ENCODE data around the gene PGM1.
"Not testable (repeated sequence)": the region's sequence is repeated elsewhere in the genome, so short reads cannot be mapped to it uniquely, and the experiment has no call there.

Gene PGM1

DNA sequence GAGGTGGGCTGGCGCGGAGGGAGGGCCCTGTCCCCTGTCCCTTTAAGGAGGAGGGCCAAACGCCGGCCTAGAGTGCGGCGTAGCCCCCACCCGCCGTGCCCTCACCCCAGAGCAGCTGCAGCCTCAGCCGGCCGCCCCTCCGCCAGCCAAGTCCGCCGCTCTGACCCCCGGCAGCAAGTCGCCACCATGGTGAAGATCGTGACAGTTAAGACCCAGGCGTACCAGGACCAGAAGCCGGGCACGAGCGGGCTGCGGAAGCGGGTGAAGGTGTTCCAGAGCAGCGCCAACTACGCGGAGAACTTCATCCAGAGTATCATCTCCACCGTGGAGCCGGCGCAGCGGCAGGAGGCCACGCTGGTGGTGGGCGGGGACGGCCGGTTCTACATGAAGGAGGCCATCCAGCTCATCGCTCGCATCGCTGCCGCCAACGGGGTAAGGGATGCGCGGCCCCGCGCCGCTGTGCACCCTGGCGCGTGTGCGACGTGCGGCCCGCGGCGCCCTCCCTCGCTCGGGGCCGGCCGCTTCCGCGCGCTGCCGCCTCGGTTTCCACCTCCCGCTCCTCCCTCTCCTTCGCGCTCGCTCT is at the start of gene PGM1:
Gene PGM1 (plus strand): TSS at position 109 of the 583 bp plus-strand sequence. CDS start 78 bp downstream, at position 187.
- peak; percentile 48 for DNase-seq (ENCODE audit: low read depth)

DNA sequence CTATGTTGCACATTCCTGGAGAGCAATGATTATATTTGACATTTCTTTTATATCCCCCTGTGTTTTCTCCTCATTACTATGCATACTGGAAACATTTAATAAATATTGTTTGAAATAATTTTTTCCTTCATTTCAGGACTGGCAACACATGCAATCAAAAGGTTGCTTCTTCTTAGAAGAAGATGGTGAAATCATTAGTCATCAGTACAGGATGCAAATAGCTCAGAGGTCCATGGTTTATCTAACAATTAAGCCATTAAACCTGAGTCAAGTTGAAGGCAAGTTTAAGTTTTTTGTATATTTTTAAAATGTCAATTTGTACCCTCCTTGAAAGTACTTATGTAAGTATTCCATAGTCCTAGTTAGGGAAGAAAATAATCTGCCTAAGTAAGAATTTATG is 47.4 kb upstream of the PGM1 start:
- no peak for DNase-seq (ENCODE audit: low read depth)

DNA sequence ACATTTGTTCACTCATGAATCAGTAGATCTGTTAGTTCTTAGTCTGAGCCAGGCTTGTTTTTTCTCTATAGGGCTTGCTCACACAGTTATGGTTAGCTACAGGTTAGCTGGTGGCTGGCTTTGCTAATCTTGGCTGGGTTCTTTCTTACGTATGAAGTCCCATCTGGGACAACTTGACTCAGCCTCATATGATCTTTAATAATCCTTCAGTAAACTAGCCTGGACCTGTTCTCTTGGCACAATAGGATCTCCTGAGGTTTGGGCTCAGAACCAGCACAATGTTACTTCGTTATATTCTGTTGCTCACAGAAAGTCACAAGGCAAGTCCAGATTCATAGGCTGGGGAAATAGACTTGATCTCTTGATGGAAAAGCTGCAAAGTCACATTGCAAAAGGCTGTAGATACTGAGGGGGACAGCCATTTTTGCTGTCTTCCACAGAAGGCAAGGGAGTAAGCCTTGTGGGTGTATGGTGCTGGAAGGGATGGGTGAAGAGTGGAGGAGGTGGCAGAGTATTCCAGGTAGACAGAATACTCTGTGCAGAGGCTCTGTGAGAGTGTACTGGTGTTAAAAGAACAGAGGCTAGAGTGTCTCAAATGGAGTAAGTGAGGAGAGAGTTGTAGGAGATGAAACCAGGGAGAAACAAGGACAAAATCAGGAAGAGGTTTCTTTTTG is 45.5 kb upstream of the PGM1 start:
- DNase-seq (ENCODE audit: low read depth), result no peak

DNA sequence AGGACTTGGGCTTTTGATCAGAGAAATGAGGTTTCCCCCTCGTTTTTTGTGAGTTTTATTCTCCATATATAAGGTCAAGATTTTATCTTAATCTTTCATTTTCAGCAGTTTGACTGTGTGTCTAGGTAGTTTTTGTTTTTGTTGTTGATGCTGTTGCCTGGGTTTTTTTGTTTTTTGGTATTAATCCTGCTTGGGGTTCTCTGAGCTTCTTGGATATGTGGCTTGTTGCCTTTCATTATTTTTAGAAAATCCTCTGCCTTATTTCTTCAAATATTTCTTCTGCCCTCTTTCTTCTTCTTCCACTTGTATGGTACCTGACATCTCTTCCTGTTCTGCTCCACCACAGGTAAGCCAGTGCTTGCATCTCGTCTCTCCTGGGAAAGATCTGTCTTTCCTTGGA is 44.9 kb upstream of the PGM1 start:
- no peak for DNase-seq (ENCODE audit: low read depth)

DNA sequence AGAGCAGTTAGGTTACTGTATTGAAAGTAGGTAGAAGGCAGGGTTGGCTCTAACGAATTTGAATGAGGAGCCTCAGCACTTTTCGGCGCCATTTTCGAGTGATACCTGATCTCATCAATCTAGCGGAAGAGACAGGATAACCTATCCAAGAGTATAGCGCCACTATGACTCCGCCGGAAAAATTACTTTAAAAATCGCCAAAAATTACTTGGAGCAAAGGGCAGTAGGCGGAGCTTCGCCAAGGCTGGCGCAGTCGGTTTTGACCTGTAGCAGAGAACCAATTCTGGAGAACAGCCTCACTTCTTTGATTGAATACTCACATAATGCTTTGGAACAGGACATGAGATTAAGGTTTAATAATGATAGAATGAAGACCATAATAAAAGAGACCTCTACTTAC is 44.3 kb upstream of the PGM1 start:
- DNase-seq (ENCODE audit: low read depth), result no peak

DNA sequence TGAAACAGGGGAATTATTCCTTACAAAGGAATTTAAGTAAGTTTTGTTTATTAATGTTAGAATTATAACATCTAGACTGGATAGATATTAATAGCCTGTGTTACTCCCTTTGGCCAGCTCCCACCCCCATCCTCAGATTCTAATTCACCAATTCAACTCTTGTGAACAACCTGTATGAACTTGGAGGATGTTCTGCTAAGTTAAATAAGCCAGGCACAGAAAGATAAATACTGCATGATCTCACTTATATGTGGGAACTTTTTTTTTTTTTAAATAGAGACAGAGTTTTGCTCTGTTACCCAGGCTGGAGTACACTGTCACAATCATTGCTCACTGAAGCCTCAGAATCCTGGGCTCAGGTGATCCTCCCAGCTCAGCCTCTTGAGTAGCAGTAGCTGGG is 37.7 kb upstream of the PGM1 start:
- no peak for DNase-seq (ENCODE audit: low read depth)

DNA sequence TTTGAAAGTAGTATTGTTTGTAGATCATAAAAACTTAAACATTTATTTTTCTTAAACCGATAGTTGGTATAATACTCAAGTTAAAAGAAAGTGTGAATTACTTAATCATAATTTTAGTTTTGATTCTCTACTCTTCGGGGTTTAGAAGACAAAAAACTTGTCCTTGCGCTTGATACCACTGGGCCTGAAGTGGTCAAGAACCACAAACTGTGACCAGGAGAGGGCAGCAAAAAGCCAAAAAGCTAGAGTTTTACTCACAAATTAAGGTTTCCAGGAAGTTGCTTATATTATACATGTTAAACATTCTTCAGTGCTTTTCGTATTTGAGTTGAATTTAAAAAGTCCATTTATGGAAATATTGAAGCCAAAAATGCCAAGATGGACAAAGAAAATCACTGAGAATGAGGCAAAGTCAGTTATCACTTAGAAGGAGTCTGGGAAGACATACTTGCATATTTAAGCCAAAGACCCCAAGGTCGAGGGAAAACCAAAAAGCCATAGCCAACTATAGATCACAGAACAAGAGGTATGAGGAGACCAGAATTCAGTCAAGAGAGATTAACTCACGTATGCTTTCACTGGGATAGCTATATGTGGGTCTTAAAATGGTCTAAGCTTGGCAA is 35.7 kb upstream of the PGM1 start:
- no peak for DNase-seq (ENCODE audit: low read depth)

DNA sequence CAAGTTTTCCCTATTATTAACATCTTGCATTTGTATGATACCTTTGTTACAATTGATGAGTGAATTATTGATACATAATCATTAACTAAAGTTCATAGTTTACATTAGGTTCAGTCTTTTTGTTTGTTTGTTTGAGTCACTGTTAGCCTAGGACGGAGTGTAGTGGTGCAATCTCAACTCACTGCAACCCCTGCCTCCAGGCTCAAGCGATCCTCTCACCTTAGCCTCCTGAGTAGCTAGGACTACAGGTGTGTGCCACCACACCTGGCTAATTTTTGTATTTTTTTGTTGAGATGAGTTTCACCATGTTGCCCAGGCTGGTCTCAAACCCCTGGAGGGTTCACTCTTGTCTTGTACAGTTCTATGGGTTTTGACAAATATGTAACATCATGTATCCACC is 33.9 kb upstream of the PGM1 start:
- DNase-seq (ENCODE audit: low read depth), result no peak

DNA sequence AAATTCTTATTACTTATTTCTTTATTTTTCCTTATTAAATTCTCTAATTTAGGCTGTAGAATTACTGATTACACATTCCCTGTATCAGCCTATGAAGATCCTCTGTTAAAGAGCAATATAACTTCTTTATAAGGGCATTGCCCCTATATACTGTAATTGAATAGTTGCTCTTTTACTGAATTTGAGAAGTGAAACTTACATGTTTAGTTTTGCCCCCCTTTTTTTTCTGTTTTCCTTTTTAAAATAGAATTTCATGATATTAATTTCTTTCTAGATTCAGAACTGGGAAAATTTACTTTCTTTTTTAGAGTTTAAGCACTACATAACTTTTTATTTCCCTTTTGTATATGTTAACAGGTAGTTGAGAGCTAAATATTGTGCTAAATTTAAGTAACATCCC is 29.5 kb upstream of the PGM1 start:
- no peak for DNase-seq (ENCODE audit: low read depth)

DNA sequence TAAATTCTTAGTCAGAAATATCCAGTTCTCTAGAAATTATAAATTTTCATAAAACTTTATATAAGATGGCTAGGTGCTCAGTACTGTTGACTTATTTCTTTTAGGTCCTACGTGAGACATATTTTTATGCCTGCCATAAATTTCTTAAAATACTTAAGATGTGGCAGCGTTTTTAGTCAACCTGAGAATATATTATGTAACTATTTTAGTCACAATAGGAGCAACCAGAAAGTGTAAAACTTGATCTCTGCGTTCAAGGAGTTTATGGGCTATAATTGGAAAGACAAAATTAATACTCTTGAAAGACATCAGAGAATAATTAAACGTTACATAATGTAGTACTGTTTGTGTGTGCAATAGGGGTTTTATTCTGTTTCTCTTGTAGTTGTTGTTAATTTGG is 24.1 kb upstream of the PGM1 start:
- DNase-seq (ENCODE audit: low read depth), result no peak

DNA sequence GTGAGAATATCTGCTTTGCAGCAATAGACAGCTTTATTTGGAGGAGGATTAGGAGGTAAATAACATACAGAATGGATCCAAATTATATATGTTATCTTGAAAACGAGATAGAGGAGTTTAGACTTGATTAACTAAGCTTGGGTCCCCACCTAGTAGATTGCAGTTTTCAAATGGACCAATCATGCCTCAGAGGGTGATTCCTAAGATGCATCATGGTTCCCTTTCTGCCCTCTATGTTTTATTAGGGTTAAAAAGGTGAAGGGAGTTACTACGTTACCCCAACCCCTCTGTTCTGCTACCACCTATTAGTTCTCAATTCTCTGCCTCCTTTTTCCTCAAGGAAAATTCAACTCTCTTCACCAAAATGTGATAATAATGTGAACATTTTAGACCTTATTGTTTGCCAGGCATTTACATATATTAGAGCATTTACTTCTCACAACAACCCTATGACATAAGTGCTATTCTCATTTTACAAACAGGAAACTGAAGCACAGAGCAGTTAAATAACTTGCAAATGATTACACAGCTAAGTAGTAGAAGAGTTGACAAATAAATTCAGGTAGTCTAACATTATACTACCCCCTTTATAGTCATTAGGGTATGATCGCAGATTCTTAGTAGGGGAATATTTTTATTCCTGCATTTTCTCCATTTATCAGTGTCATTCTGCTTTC is 23.4 kb upstream of the PGM1 start:
- DNase-seq (ENCODE audit: low read depth), result no peak

DNA sequence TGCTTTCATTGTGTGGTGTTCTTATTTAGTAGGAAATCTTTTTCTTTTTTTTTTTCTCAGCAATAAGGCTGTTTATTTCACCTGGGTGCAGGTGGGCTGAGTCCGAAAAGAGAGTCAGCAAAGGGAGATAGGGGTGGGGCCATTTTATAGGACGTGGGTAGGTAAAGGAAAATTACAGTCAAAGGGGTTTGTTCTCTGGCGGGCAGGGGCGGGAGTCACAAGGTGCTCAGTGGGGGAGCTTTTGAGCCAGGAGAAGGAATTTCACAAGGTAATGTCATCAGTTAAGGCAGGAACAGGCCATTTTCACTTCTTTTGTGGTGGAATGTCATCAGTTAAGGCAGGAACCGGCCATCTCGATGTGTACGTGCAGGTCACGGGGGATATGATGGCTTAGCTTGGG is 20.5 kb upstream of the PGM1 start:
- not testable (repeated sequence) for DNase-seq (ENCODE audit: low read depth)

DNA sequence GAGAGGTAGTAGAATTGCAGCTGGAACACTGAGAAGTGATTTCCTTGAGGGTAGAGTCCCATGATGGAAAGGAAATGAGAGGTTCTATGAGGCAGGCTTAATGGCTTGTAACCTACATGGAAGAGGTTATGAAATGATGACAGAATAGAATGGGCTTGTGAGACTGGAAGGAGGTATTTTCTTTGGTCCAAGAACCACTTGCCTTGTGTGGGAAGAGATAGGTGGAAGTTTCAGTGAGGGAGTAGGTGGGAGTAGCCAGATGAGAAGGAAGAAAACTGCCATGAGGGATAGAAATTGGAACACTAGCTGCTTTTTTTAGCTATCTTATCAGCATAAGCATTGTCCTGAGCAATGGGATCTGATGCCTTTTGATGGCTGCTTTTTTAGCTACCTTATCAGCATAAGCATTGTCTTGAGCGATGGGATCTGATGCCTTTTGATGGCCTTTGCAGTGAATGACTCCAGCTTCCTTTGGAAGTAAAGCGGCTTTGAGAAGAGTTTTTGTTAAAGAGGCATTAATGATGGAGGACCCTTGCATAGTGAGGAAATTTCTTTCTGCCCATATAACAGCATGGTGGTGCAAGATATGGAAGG is 18.9 kb upstream of the PGM1 start:
- not testable (repeated sequence) for DNase-seq (ENCODE audit: low read depth)

DNA sequence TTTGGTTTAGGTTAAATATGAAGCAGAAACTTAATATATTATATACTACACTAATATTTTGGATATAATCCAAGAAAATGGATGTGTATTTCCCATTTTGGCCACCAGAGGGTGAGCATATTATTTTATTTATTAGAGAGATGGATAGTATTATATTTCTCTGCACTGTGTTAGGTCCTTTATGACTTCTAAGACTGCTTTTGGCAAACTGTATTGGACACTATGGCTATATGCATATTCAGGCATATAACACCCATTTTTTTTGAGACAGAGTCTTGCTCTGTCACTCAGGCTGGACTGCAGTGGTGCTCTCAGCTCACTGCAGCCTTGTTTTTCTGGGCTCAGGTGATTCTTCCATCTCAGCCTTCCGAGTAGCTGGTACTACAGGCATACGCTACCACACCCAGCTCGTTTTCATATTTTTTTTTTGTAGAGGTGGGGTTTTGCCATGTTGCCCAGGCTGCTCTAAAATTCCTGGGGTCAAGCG is 17.8 kb upstream of the PGM1 start:
- no peak for DNase-seq (ENCODE audit: low read depth)

DNA sequence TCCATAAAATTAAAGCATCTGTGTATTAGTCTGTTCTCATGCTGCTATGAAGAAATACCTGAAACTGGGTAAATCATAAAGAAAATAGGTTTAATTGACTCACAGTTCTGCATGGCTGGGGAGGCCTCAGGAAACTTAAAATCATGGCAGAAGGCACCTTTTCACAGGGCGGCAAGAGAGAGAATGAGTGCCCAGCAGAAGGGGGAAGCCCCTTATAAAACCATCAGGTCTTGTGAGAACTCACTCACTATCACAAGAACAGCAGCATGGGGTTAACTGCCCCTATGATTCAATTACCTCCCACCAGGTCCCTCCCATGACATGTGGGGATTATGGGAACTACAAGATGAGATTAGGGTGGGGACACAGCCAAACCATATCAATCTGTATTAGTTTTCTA is 6.9 kb upstream of the PGM1 start:
- DNase-seq (ENCODE audit: low read depth), result not testable (repeated sequence)

DNA sequence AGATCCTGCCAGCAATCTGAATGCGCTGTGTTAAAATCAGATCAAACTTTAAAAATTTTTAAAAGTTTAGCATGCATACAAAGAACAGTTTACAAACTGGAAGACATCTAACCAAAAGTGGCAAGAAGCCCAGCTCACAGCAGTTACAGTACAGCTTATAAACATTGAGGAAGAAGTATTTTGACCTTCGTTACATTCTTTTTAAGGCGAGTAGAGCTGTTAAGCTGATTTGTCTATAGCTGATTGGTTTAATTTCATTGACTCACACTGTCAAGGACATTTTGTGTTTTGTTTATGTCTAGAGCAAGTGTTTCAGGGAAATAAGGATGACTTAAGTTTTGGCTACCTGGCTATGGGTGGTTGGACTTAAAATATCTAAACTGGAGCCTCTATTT is 3.0 kb upstream of the PGM1 start:
- no peak for DNase-seq (ENCODE audit: low read depth)

DNA sequence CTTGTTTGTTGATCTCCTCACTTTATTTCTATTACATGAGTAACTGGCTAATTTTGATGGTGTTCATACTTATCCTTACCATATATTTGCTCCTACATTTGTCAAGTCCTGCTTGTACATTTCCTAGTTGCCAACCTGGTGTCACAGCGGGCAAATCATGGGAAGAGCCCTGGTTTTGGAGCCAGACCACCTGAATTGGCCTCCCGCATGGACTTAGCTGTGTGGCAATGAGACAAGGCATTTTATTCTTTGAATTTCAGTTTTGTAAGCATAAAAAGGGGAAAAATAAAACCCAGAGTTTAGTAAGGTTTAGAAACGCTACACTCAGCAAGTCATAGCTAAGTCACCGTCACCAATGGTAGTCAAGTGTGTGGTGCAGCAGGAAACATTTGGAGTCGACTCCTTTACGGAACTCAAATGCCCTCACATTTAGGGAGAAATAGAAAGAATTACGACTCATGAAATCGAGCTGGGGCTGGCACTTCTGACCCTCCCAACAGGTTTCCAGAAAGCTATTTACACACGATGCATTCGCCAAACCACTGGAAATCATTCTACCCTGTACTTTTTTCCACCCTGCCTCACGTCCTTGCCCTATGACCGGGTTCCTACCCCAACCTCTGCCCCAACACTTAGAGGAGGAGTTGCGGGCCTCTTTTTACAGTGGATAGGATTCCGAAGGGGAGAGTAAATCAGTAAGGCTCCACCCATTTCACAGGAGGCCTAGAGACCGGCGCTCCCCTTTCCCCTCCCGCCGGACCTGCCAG is 492 bp upstream of the PGM1 start:
- no peak for DNase-seq (ENCODE audit: low read depth)

DNA sequence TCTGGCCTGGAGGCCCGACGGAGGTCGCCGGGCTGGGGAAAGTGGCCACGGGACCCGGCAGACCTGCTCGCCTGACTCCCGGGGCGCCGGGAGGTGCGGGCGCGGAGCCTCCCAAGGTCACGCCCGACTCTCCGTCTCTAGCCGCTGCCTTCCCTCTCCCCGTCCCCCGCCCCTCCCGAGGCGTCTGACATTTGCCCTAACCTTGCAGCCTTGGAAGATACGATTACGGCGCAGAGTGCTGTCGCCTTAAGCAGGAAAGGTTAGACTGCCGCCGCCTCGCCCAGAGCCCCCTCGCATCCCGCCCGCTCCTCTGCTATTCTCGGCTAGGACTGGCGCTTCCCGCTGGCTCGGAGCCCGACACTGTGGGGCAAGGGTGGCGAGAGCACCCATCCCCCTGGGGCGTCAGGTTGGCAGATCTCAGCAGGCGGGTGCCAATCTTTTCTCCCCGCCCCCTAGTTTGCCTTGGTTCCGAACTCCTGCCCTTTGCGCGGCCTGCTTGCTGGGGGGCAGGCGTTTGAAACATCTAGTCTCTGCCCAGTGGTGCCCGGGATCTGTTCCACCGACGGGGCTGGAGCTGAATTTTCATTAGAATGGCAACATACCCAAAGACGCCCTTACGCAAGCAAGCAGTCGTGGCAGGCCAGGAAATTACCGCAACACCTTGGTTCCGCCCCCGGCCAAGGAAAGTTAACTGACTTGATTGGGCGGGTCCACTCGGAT is 835 bp downstream of the PGM1 start:
- DNase-seq (ENCODE audit: low read depth), result peak; percentile 35

DNA sequence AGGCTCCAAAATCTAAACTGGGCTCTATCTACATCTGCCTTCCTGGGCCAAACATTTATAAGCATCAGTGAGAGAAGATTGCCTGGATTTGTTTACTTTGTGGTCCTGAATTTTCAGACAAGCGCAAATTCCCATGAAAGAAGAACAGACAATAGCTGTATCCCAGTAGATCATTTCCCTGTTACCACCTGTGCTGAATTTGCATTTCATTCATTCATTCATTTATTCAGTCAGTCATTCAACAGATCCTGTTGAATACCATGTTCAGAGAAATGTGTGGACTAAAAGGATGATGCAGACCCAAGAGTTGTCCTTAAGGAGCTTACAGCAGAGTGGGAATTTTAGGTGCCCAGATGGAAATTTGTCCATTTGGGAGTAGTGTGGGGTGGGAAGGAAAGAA is 2.2 kb downstream of the PGM1 start:
- DNase-seq (ENCODE audit: low read depth), result no peak

DNA sequence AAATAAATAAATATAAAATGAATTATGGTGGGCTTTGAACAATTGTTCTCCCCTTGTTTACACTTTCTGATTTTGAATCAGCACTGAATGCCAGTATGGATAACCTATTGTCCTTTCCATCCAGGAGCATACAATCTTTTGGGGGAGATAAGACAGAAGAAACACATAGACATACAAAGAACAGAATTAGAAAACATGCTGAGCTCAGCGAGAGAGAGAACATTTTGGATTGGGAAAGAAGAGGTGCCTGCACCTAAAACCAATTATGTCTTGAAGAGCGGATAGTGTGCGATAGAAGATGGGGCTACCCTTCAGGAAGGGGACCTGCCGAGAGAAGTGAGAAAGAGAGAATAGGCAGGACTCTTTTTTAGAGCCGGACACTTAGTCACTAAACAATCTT is 6.6 kb downstream of the PGM1 start:
- DNase-seq (ENCODE audit: low read depth), result no peak

DNA sequence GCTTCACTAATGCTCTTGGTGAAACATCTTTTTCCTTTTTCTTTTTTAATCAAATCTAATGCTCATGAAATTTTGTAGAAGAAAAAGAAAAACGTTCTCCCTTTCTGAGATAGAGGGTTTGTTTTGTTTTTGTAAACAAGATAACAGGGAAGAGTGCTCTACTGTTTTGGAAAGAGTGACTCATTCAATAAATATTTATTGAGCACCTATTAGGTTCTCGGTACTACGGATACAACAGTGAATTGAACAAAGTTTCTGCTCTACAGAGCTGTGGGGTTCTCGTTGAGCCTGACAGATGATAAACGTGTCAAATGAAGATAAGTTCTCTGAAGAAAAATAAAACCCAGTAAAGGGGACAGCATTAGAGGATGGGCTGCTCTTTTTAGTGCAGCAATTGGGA is 7.0 kb downstream of the PGM1 start:
- no peak for DNase-seq (ENCODE audit: low read depth)

Measured in stimulated activated CD8-positive, alpha-beta memory T cell treated with anti-CD3 and anti-CD28 coated beads, Interleukin-15, amount 100 ng/mL, for 24 hours (primary cell).